NOMO-1 treated with DMSO at 0.1 percent for 48 hours (cell line): ENCODE results near the gene PRKCA.

Source experiments
- DNase-seq: peaks from one replicate; lab custom pipeline; 2025; ENCODE audit not compliant: unreplicated experiment; lab: John Stamatoyannopoulos, UW

PRKCA gene

GRCh38 chr17:66637491-66637890 lies 335.1 kb downstream of the PRKCA start:
- DNase-seq, result no peak

- DNase-seq, result no peak
These were observed 336.5 kb downstream of the PRKCA start for GRCh38 chr17:66638707-66639479.

GRCh38 chr17:66643815-66644710 lies 341.6 kb downstream of the PRKCA start:
- no peak for DNase-seq

GRCh38 chr17:66645259-66645658 lies 342.8 kb downstream of the PRKCA start:
- DNase-seq, result no peak

- DNase-seq, result no peak
These were observed 345.1 kb downstream of the PRKCA start for GRCh38 chr17:66647391-66647983.

- no peak for DNase-seq
These were observed 347.6 kb downstream of the PRKCA start for GRCh38 chr17:66649818-66650543.

GRCh38 chr17:66650544-66650877 lies 348.1 kb downstream of the PRKCA start:
- no peak for DNase-seq

GRCh38 chr17:66652840-66653507 lies 350.6 kb downstream of the PRKCA start:
- DNase-seq, result no peak

- DNase-seq, result no peak
These were observed 351.8 kb downstream of the PRKCA start for GRCh38 chr17:66654106-66654740.

- no peak for DNase-seq
These were observed 352.4 kb downstream of the PRKCA start for GRCh38 chr17:66654764-66655163.

GRCh38 chr17:66655461-66655860 lies 353.0 kb downstream of the PRKCA start:
- DNase-seq, result no peak

GRCh38 chr17:66655861-66656260 lies 353.4 kb downstream of the PRKCA start:
- no peak for DNase-seq

GRCh38 chr17:66661411-66662256 lies 359.2 kb downstream of the PRKCA start:
- peak; percentile 5 for DNase-seq

- DNase-seq, result no peak
These were observed 360.1 kb downstream of the PRKCA start for GRCh38 chr17:66662496-66662895.

- DNase-seq, result no peak
These were observed 360.7 kb downstream of the PRKCA start for GRCh38 chr17:66663041-66663606.

GRCh38 chr17:66664336-66664735 lies 361.9 kb downstream of the PRKCA start:
- DNase-seq, result no peak

- no peak for DNase-seq
These were observed 362.8 kb downstream of the PRKCA start for GRCh38 chr17:66665194-66665593.

- no peak for DNase-seq
These were observed 364.7 kb downstream of the PRKCA start for GRCh38 chr17:66667090-66667489.

GRCh38 chr17:66667491-66668030 lies 365.1 kb downstream of the PRKCA start:
- DNase-seq, result no peak
